IMR-90 (cell line): ENCODE results near the gene ATP10B. TPM values are rescaled to one million over a fixed set of nuclear protein-coding genes. Genes with fewer than 3 reads are reported as not detected.

Experiments used
- ATAC-seq: fragments of 200-7000 bp; cut with Tn5 transposase; 2 replicates; pipeline ENCODE4 v1.9.1; 2020; ENCODE audit warnings: low read depth, mild to moderate bottlenecking, moderate library complexity
- BruUV-seq: library from RNA; stranded (reverse); fragments of 400-500 nt; replicated peaks from 2 replicates; lab custom pipeline; 2021; lab: Mats Ljungman, UMichigan
- CTCF ChIA-PET: fragments of 300-600 bp; formaldehyde crosslinking; extraction: SDS; loops from one replicate; lab custom pipeline; 2021; ENCODE audit warnings: antibody characterized with exemption; lab: Yijun Ruan, JAX
- POLR2A ChIA-PET: fragments of 300-600 bp; sonication (Branson Sonifier 250); formaldehyde crosslinking; loops from one replicate; lab custom pipeline; 2022; ENCODE audit warnings: antibody characterized with exemption; ENCODE audit not compliant: unreplicated experiment; lab: Charles Lee
- DNase-seq: peaks from one replicate; pipeline ENCODE4 v3.0.0; 2013
- H2AFZ ChIP-seq: replicated peaks from 2 replicates; pipeline ENCODE3; 2013; ENCODE audit warnings: low read length, mild to moderate bottlenecking; ENCODE audit not compliant: poor library complexity
- H2AK5ac ChIP-seq: 2 replicates; pipeline ENCODE4 v1.6.1; 2013; ENCODE audit warnings: low read depth, low read length, inconsistent platforms
- H2AK9ac ChIP-seq: replicated peaks from 2 replicates; pipeline ENCODE3; 2013; ENCODE audit warnings: mild to moderate bottlenecking, low read depth, low read length, moderate library complexity; ENCODE audit not compliant: poor library complexity
- H2BK120ac ChIP-seq: 2 replicates; pipeline ENCODE4 v1.6.1; 2013; ENCODE audit warnings: low read depth, low read length, inconsistent platforms
- H2BK15ac ChIP-seq: 3 replicates; pipeline ENCODE4 v1.6.1; 2013; ENCODE audit warnings: low read depth, low read length, inconsistent platforms
- H2BK20ac ChIP-seq: 2 replicates; pipeline ENCODE4 v1.6.1; 2013; ENCODE audit warnings: low read depth, mild to moderate bottlenecking, inconsistent platforms, low read length, moderate library complexity
- H2BK5ac ChIP-seq: 2 replicates; pipeline ENCODE4 v1.6.1; 2013; ENCODE audit warnings: mild to moderate bottlenecking, low read depth, low read length, inconsistent platforms; ENCODE audit not compliant: poor library complexity, severe bottlenecking
- H3K14ac ChIP-seq: replicated peaks from 2 replicates; pipeline ENCODE4 v1.6.1; 2013; ENCODE audit warnings: low read depth, low read length, inconsistent platforms
- H3K18ac ChIP-seq: 2 replicates; pipeline ENCODE4 v1.6.1; 2013; ENCODE audit warnings: low read depth, low read length, control low read depth
- H3K23ac ChIP-seq: 2 replicates; pipeline ENCODE4 v1.6.1; 2013; ENCODE audit warnings: low read depth, low read length, inconsistent platforms
- H3K27ac ChIP-seq: 2 replicates; pipeline ENCODE4 v1.5.1; 2013; ENCODE audit warnings: mild to moderate bottlenecking, control low read depth, low read length; ENCODE audit not compliant: insufficient read depth
- H3K27me3 ChIP-seq: 2 replicates; pipeline ENCODE4 v1.6.1; 2013; ENCODE audit warnings: low read length; ENCODE audit not compliant: control insufficient read depth, insufficient read depth
- H3K36me3 ChIP-seq: 2 replicates; pipeline ENCODE4 v1.6.1; 2013; ENCODE audit warnings: low read length, mixed read lengths; ENCODE audit not compliant: control insufficient read depth, insufficient read depth
- H3K4ac ChIP-seq: 2 replicates; pipeline ENCODE4 v1.6.1; 2013; ENCODE audit warnings: low read depth, low read length, inconsistent platforms
- H3K4me1 ChIP-seq: 2 replicates; pipeline ENCODE4 v1.6.1; 2013; ENCODE audit warnings: low read length, mixed read lengths; ENCODE audit not compliant: control insufficient read depth, insufficient read depth
- H3K4me2 ChIP-seq: 2 replicates; pipeline ENCODE4 v1.6.1; 2013; ENCODE audit warnings: low read depth, mild to moderate bottlenecking, control low read depth, low read length, moderate library complexity
- H3K4me3 ChIP-seq: 2 replicates; pipeline ENCODE4 v1.5.1; 2013; ENCODE audit warnings: low read depth, mild to moderate bottlenecking, control low read depth, low read length, moderate library complexity; ENCODE audit not compliant: insufficient read depth
- H3K56ac ChIP-seq: 2 replicates; pipeline ENCODE4 v1.6.1; 2013; ENCODE audit warnings: low read length, inconsistent platforms; ENCODE audit not compliant: insufficient read depth; ENCODE audit errors: extremely low read depth
- H3K79me1 ChIP-seq, 2 experiments: 2 replicates each; pipeline ENCODE4 v1.6.1; 2013; ENCODE audit warnings: low read length in 2 of 2, inconsistent platforms in 1 of 2, low read depth in 1 of 2
- H3K9ac ChIP-seq: 2 replicates; pipeline ENCODE4 v1.6.1; 2013; ENCODE audit warnings: low read depth, low read length, control low read depth
- H3K9me1 ChIP-seq: 2 replicates; pipeline ENCODE4 v1.6.1; 2013; ENCODE audit warnings: low read length, inconsistent platforms; ENCODE audit not compliant: insufficient read depth
- H3K9me3 ChIP-seq: 2 replicates; pipeline ENCODE4 v1.6.1; 2013; ENCODE audit warnings: low read length; ENCODE audit not compliant: control insufficient read depth, insufficient read depth
- H4K20me1 ChIP-seq: 2 replicates; pipeline ENCODE4 v1.6.1; 2013; ENCODE audit warnings: low read length, inconsistent platforms; ENCODE audit not compliant: insufficient read depth
- H4K5ac ChIP-seq: 2 replicates; pipeline ENCODE4 v1.6.1; 2013; ENCODE audit warnings: mild to moderate bottlenecking, low read depth, low read length, control low read depth
- H4K8ac ChIP-seq, 2 experiments: 2 replicates each; pipeline ENCODE4 v1.6.1; 2013; ENCODE audit warnings: low read depth in 2 of 2, low read length in 2 of 2, control low read depth in 1 of 2, inconsistent platforms in 1 of 2
- H4K91ac ChIP-seq: 2 replicates; pipeline ENCODE4 v1.6.1; 2013; ENCODE audit warnings: low read depth, low read length, inconsistent platforms; ENCODE audit not compliant: insufficient read depth
- CHD1 ChIP-seq: IDR thresholded peaks from 2 replicates; pipeline ENCODE4 v1.6.1; 2012; ENCODE audit warnings: low read depth, low read length, improper control_type of control experiment
- FOS ChIP-seq: fragments of 150-350 bp; IDR thresholded peaks from 2 replicates; pipeline ENCODE4 v1.6.1; 2016; ENCODE audit warnings: low read depth, low read length
- RAD21 ChIP-seq: IDR thresholded peaks from 2 replicates; pipeline ENCODE4 v1.6.1; 2012; ENCODE audit warnings: low read length, improper control_type of control experiment
- RCOR1 ChIP-seq: IDR thresholded peaks from 2 replicates; pipeline ENCODE4 v1.6.1; 2012; ENCODE audit warnings: mild to moderate bottlenecking, low read length, improper control_type of control experiment; ENCODE audit not compliant: insufficient replicate concordance
- SMC3 ChIP-seq: fragments of 150-350 bp; IDR thresholded peaks from 2 replicates; pipeline ENCODE4 v1.6.1; 2016; ENCODE audit warnings: low read depth, mild to moderate bottlenecking, antibody characterized with exemption, low read length, moderate library complexity
- USF2 ChIP-seq: fragments of 150-350 bp; IDR thresholded peaks from 2 replicates; pipeline ENCODE4 v1.6.1; 2017; ENCODE audit warnings: mild to moderate bottlenecking, antibody characterized with exemption, low read length, low read depth
- WGBS, 2 experiments: methylation state at CpG; one replicate each; pipeline versions ENCODE4 v1.1.5 to v1.1.7; 2013; ENCODE audit warnings: missing lambda C conversion rate in 2 of 2; ENCODE audit not compliant: insufficient read length in 1 of 2; ENCODE audit errors: extremely low coverage in 2 of 2; 5-methylcytosine and 5-hydroxymethylcytosine counted together
- dilution Hi-C: fragments of 300-500 bp; cut with HindIII; formaldehyde crosslinking; loops from one replicate; pipeline ENCODE4 v1.14.3; 2018; ENCODE audit warnings: low sequenced_read_pairs; ENCODE audit not compliant: unreplicated experiment
- in situ Hi-C: fragments of 300-500 bp; cut with MboI; formaldehyde crosslinking; loops from 3 replicates; pipeline ENCODE4 v1.14.3; 2019; ENCODE audit warnings: low sequenced_read_pairs, inconsistent platforms, mixed read lengths
- intact Hi-C: fragments of 100-400 bp; cut with micrococcal nuclease; formaldehyde crosslinking; loops from 2 replicates; pipeline ENCODE4 v1.10.0; 2022
- polyA plus RNA-seq, 3 experiments: library from polyadenylated mRNA; depleted of rRNA; stranded (reverse); fragments of >200 nt; gene quantifications; 2 replicates each; pipeline ENCODE4 v1.2.3, GENCODE V29; 2012; ENCODE audit warnings: low replicate concordance in 1 of 3
- total RNA-seq: library from RNA; depleted of rRNA; stranded (reverse); fragments of >200 nt; gene quantifications from 2 replicates; pipeline ENCODE4 v1.2.3, GENCODE V29; 2012

ATP10B gene
- total and polyA plus RNA-seq, 2 of the 4 experiments (the other 2 are of a cell fraction): not detected

- no peaks in the 10 kb centered on the region for H3K4me1 ChIP-seq
- H3K14ac ChIP-seq: no peak overlapping the region
- H2BK5ac ChIP-seq: no peak overlapping the region
- no peak overlapping the region for H4K8ac ChIP-seq
- no peaks in the 10 kb centered on the region for H3K79me1 ChIP-seq
- no TSS peak for BruUV-seq
- intact Hi-C loops: no loop called here
- no peaks in the 10 kb centered on the region for H3K9me3 ChIP-seq
- H2AK5ac ChIP-seq: no peak overlapping the region
- no peak overlapping the region for H4K5ac ChIP-seq
- H3K18ac ChIP-seq: no peak overlapping the region
- no peak overlapping the region for H2BK120ac ChIP-seq
- POLR2A ChIA-PET: no interaction called here
- no peak overlapping the region for H3K4me3 ChIP-seq
- H4K91ac ChIP-seq: no peak overlapping the region
- no peak for TF ChIP-seq CHD1
- TF ChIP-seq FOS: no peak
- TF ChIP-seq SMC3: no peak
- no peak for TF ChIP-seq RCOR1
- no peak for TF ChIP-seq USF2
- TF ChIP-seq RAD21: no peak
- H3K36me3 ChIP-seq: no peaks in the 10 kb centered on the region
- no peak overlapping the region for H2AK9ac ChIP-seq
- H3K9me1 ChIP-seq: no peaks in the 10 kb centered on the region
- H3K56ac ChIP-seq: no peak overlapping the region
- no peak overlapping the region for H3K23ac ChIP-seq
- ATAC-seq (no peak), DNase-seq (no peak)
- H3K4me2 ChIP-seq: no peak overlapping the region
- H3K27me3 ChIP-seq: no peaks in the 10 kb centered on the region
- H2BK15ac ChIP-seq: no peak overlapping the region
- no peak overlapping the region for H3K4ac ChIP-seq
- H3K9ac ChIP-seq: no peak overlapping the region
- dilution Hi-C loops: no loop called here
- H3K27ac ChIP-seq: no peak overlapping the region
- in situ Hi-C loops: no loop called here
- no peak overlapping the region for H2AFZ ChIP-seq
- no peaks in the 10 kb centered on the region for H4K20me1 ChIP-seq
- CTCF ChIA-PET: no interaction called here
- no CpG with 5 or more reads among the region's 2 CpGs for WGBS, 2 experiments
- no peak overlapping the region for H2BK20ac ChIP-seq
Measured at GRCh38 chr5:160542840-160543239, 309.2 kb downstream of the ATP10B start.
